K562 (cell line): ENCODE data around the gene PDHX. TPM values are rescaled to one million over a fixed set of nuclear protein-coding genes. Genes with fewer than 3 reads are reported as not detected.

ENCODE experiments used
- ATAC-seq: fragments of 200-7000 bp; cut with Tn5 transposase; 3 replicates; pipeline ENCODE4 v1.9.1; 2020; ENCODE audit warnings: moderate library complexity
- BruUV-seq: library from RNA; stranded (reverse); fragments of 400-500 nt; replicated peaks from 2 replicates; lab custom pipeline; 2021; lab: Mats Ljungman, UMichigan
- CTCF ChIA-PET: fragments of 300-600 bp; formaldehyde crosslinking; extraction: SDS; loops from one replicate; lab custom pipeline; 2021; ENCODE audit warnings: low intra/inter-chr PET ratio; lab: Yijun Ruan, JAX
- POLR2A ChIA-PET: fragments of 300-600, 350-650 bp; sonication (Branson Sonifier 250); formaldehyde crosslinking; extraction: SDS; loops from one replicate; lab custom pipeline; 2021; ENCODE audit warnings: antibody characterized with exemption, inconsistent platforms; lab: Yijun Ruan, JAX
- DNase-seq, 4 experiments: peaks; one replicate each; pipeline versions ENCODE4 v3.0.0 to v3.0.0-alpha.2; 2011 to 2018; ENCODE audit warnings: low spot score in 3 of 4, mixed read lengths in 3 of 4; ENCODE audit errors: extremely low read depth in 1 of 4
- FAIRE-seq: peaks from 2 replicates; lab custom pipeline; 2011; peaks lifted over from hg19 to GRCh38; lab: Jason Lieb, UNC
- H2AFZ ChIP-seq: 2 replicates; pipeline ENCODE4 v1.6.0; 2011; ENCODE audit warnings: low read depth, low read length, control low read depth, inconsistent platforms
- H3K27ac ChIP-seq: fragments of 200-600 bp; 3 replicates; pipeline ENCODE4 v1.8.0; 2011; ENCODE audit warnings: low read depth, mild to moderate bottlenecking, control low read depth, inconsistent platforms, low read length, moderate library complexity, mixed read lengths; ENCODE audit errors: extremely low read depth
- H3K27me3 ChIP-seq, 2 experiments: fragments of 300-600 bp in 1 of 2; 2 replicates in 1 of 2; 3 replicates in 1 of 2; pipeline versions ENCODE4 v1.6.0 to v1.8.0; 2011; ENCODE audit warnings: inconsistent platforms in 2 of 2, low read length in 2 of 2, mild to moderate bottlenecking in 1 of 2, mixed read lengths in 1 of 2, moderate library complexity in 1 of 2; ENCODE audit not compliant: control insufficient read depth in 2 of 2, insufficient read depth in 2 of 2
- H3K36me3 ChIP-seq: fragments of 300-600 bp; 3 replicates; pipeline ENCODE4 v1.8.0; 2011; ENCODE audit warnings: mild to moderate bottlenecking, low read length, inconsistent platforms; ENCODE audit not compliant: control insufficient read depth, insufficient read depth
- H3K4me1 ChIP-seq, 2 experiments: fragments of 200-600 bp in 1 of 2; replicated peaks in 1 of 2; 2 replicates in 1 of 2; 3 replicates in 1 of 2; pipeline versions ENCODE4 v1.5.1 to v1.8.0; 2011; ENCODE audit warnings: inconsistent platforms in 2 of 2, low read length in 2 of 2, mild to moderate bottlenecking in 1 of 2, mixed read lengths in 1 of 2, moderate library complexity in 1 of 2; ENCODE audit not compliant: control insufficient read depth in 2 of 2, insufficient read depth in 2 of 2
- H3K4me2 ChIP-seq: 2 replicates; pipeline ENCODE4 v1.6.1; 2011; ENCODE audit warnings: low read length, control low read depth, inconsistent platforms, mixed read lengths; ENCODE audit not compliant: insufficient read depth
- H3K4me3 ChIP-seq: fragments of 200-600 bp; sonication (generic), shearing (Covaris generic); 2 replicates; pipeline ENCODE4 v1.5.1; 2016; ENCODE audit warnings: control low read depth, inconsistent platforms
- H3K79me2 ChIP-seq: fragments of 200-600 bp; 3 replicates; pipeline ENCODE4 v1.8.0; 2011; ENCODE audit warnings: low read length, inconsistent platforms; ENCODE audit not compliant: control insufficient read depth, insufficient read depth
- H3K9ac ChIP-seq, 2 experiments: 2 replicates each; pipeline versions ENCODE4 v1.6.0 to v1.6.1; 2011; ENCODE audit warnings: low read depth in 2 of 2, low read length in 2 of 2, control low read depth in 1 of 2, inconsistent platforms in 1 of 2, mild to moderate bottlenecking in 1 of 2, mixed read lengths in 1 of 2; ENCODE audit not compliant: insufficient read depth in 1 of 2
- H3K9me1 ChIP-seq: one replicate; pipeline ENCODE4 v1.6.0; 2011; ENCODE audit warnings: inconsistent platforms, mild to moderate bottlenecking, low read length, moderate library complexity; ENCODE audit not compliant: control insufficient read depth, insufficient read depth
- H3K9me3 ChIP-seq: replicated peaks from 2 replicates; pipeline ENCODE4 v1.5.1; 2011; ENCODE audit warnings: low read depth, low read length, inconsistent platforms; ENCODE audit not compliant: control insufficient read depth, insufficient read depth
- H4K20me1 ChIP-seq: replicated peaks from 2 replicates; pipeline ENCODE4 v1.6.1; 2011; ENCODE audit warnings: low read length, inconsistent platforms, mixed read lengths; ENCODE audit not compliant: control insufficient read depth, insufficient read depth
- C11orf30 ChIP-seq: fragments of 450-650 bp; IDR thresholded peaks from 2 replicates; pipeline ENCODE4 v1.6.1; 2016; ENCODE audit warnings: low read depth, mild to moderate bottlenecking
- FOXP1 ChIP-seq: sonication (generic); formaldehyde crosslinking; IDR thresholded peaks from 2 replicates; pipeline ENCODE4 v1.8.0; 2022; ENCODE audit warnings: mild to moderate bottlenecking, missing genetic modification reagents
- KHSRP ChIP-seq: fragments of 450-650 bp; IDR thresholded peaks from 2 replicates; pipeline ENCODE4 v1.6.1; 2017
- MYBL2 ChIP-seq, 2 experiments: fragments of 450-650 bp in 1 of 2; sonication (generic) in 1 of 2; formaldehyde crosslinking in 1 of 2; IDR thresholded peaks; 2 replicates each; pipeline versions ENCODE4 v1.6.1 to v1.8.1; 2017 to 2022; ENCODE audit warnings: borderline replicate concordance in 1 of 2, inconsistent platforms in 1 of 2, low read depth in 1 of 2, mild to moderate bottlenecking in 1 of 2, missing genetic modification reagents in 1 of 2, moderate library complexity in 1 of 2
- SETDB1 ChIP-seq: IDR thresholded peaks from one replicate; pipeline ENCODE4 v1.6.1; 2012; ENCODE audit warnings: low read length, control low read depth, inconsistent platforms
- SMARCB1 ChIP-seq: IDR thresholded peaks from 2 replicates; pipeline ENCODE4 v1.6.1; 2011; ENCODE audit warnings: improper control_type of control experiment, low read depth; ENCODE audit not compliant: insufficient read length
- TCF7 ChIP-seq: sonication (generic); IDR thresholded peaks from 2 replicates; pipeline ENCODE4 v1.6.1; 2016; ENCODE audit warnings: antibody characterized with exemption, borderline replicate concordance
- TEAD1 ChIP-seq, 2 experiments: fragments of 450-650 bp in 1 of 2; sonication (generic) in 1 of 2; formaldehyde crosslinking; IDR thresholded peaks; 2 replicates each; pipeline versions ENCODE4 v1.4.0 to v1.8.0; 2020 to 2022; ENCODE audit warnings: mild to moderate bottlenecking in 2 of 2, missing genetic modification reagents in 1 of 2
- TGIF2 ChIP-seq: sonication (generic); formaldehyde crosslinking; IDR thresholded peaks from 2 replicates; pipeline ENCODE4 v1.8.1; 2022; ENCODE audit warnings: mild to moderate bottlenecking, missing genetic modification reagents, moderate library complexity
- TOE1 ChIP-seq, 2 experiments: fragments of 450-650 bp in 1 of 2; sonication (generic) in 1 of 2; formaldehyde crosslinking in 1 of 2; IDR thresholded peaks; 2 replicates each; pipeline versions ENCODE4 v1.7.1 to v1.8.0; 2016 to 2022; ENCODE audit warnings: borderline replicate concordance in 2 of 2, mild to moderate bottlenecking in 2 of 2, antibody characterized with exemption in 1 of 2, inconsistent platforms in 1 of 2, low read depth in 1 of 2, missing genetic modification reagents in 1 of 2, moderate library complexity in 1 of 2
- YBX1 ChIP-seq: fragments of 450-650 bp; IDR thresholded peaks from 2 replicates; pipeline ENCODE4 v1.7.1; 2016; ENCODE audit warnings: mild to moderate bottlenecking
- ZC3H11A ChIP-seq: IDR thresholded peaks from 2 replicates; pipeline ENCODE4 v1.6.1; 2012; ENCODE audit warnings: low read depth, low read length, improper control_type of control experiment
- ZNF184 ChIP-seq: sonication (generic); formaldehyde crosslinking; IDR thresholded peaks from 2 replicates; pipeline ENCODE4 v1.5.0; 2020; ENCODE audit warnings: missing genetic modification reagents
- ZNF589 ChIP-seq: fragments of 200-800 bp; sonication (Bioruptor generic); IDR thresholded peaks from 2 replicates; pipeline ENCODE4 v1.6.1; 2016; ENCODE audit warnings: low read depth, missing genetic modification characterization, missing compliant biosample characterization
- WGBS: fragments of 100-300 bp; shearing (Covaris generic); methylation state at CpG from one replicate; pipeline ENCODE4 v1.1.6; 2016; ENCODE audit warnings: low coverage, mixed read lengths; ENCODE audit not compliant: insufficient coverage; ENCODE audit errors: missing lambda C conversion rate; 5-methylcytosine and 5-hydroxymethylcytosine counted together
- in situ Hi-C: fragments of 300-500 bp; cut with MboI; formaldehyde crosslinking; loops from 4 replicates; pipeline ENCODE4 v1.15.0; 2018; ENCODE audit warnings: inconsistent platforms, mixed read lengths
- intact Hi-C: fragments of 100-400 bp; cut with micrococcal nuclease; formaldehyde crosslinking; loops from 2 replicates; pipeline ENCODE4 v1.14.2; 2022
- polyA plus RNA-seq, 8 experiments: library from polyadenylated mRNA; depleted of rRNA in 4 of 8; stranded (reverse) in 5 of 8; unstranded in 3 of 8; fragments of >200 nt; fragmentation: Nextera tagmentation in 2 of 8; fragmentation: Illumina TruSeq in 1 of 8; extraction: Ambion mirVana in 2 of 8; extraction: Trizol in 1 of 8; gene quantifications; 2 replicates each; pipeline versions ENCODE4 v1.2.1 to v1.2.3, GENCODE V29; 2011 to 2014; ENCODE audit warnings: inconsistent platforms in 1 of 8, missing spikeins in 1 of 8
- total RNA-seq, 7 experiments: library from RNA; depleted of rRNA in 6 of 7; stranded (reverse); fragments of >200 nt in 6 of 7; fragmentation: Illumina TruSeq in 2 of 7; extraction: Trizol in 2 of 7; gene quantifications; 2 replicates each; pipeline versions ENCODE4 v1.2.1 to v1.2.3, GENCODE V29; 2011 to 2021; ENCODE audit warnings: low replicate concordance in 1 of 7
- TF ChIP-seq, protein P1 (sequence below): fragments of 250-450 bp; sonication (Bioruptor Pico); IDR thresholded peaks from 2 replicates; pipeline ENCODE4 v1.8.0; 2021; ENCODE audit warnings: moderate library complexity, mild to moderate bottlenecking, inconsistent platforms

The PDHX gene
- total and polyA plus RNA-seq, 9 of the 15 experiments (the other 6 are each of a cell fraction or from before 2014, with no cell fraction given), result 20.8 to 43.5 (median 31.2) TPM

DNA sequence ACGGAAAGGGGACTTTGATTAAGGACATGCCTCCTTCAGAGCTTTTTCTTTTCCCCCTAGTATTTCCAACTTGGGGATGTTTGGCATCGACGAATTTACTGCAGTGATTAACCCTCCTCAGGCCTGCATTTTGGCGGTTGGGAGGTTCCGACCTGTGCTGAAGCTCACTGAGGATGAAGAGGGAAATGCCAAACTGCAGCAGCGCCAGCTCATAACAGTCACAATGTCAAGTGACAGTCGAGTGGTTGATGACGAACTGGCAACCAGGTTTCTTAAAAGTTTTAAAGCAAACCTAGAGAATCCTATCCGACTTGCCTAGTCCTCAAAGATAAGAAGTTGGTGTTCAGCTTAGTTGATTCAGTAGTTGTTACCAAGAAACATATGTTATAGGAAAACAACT is 78.4 kb downstream of the PDHX start:
- no peaks in the 10 kb centered on the region for H3K4me1 ChIP-seq
- WGBS, result 94% methylated on average over 9 of the region's 9 CpGs
- DNase-seq (no peak), ATAC-seq (no peak), FAIRE-seq (no peak)
- no peak overlapping the region for H3K9ac ChIP-seq
- intact Hi-C loops (loop anchor here (5.0 kb wide), 4 partner anchors 68 to 397 kb away; no protein-coding TSS in a partner anchor), in situ Hi-C loops (loop anchor here (5.0 kb wide), 1 partner anchor 242 kb away; no protein-coding TSS in a partner anchor)
- TF ChIP-seq YBX1, result no peak
- H3K27ac ChIP-seq, result no peak overlapping the region
- no peak overlapping the region for H3K4me2 ChIP-seq
- peaks cover 5% of the 10 kb centered on the region; the same call in 1 of the 3 replicates for H3K36me3 ChIP-seq
- no peak overlapping the region for H3K4me3 ChIP-seq
- no peaks in the 10 kb centered on the region for H3K27me3 ChIP-seq
- H3K9me3 ChIP-seq, result no peaks in the 10 kb centered on the region
- no peaks in the 10 kb centered on the region for H3K9me1 ChIP-seq
- H2AFZ ChIP-seq, result no peak overlapping the region
- POLR2A ChIA-PET, result interaction anchor here (0.6 to 1.2 kb wide), 2 partner anchors 16 to 28 kb away, joined by 4 read pairs; no protein-coding TSS in a partner anchor
- no peaks in the 10 kb centered on the region for H4K20me1 ChIP-seq
- no peaks in the 10 kb centered on the region for H3K79me2 ChIP-seq
- BruUV-seq, result no TSS peak
- CTCF ChIA-PET, result no interaction called here

DNA sequence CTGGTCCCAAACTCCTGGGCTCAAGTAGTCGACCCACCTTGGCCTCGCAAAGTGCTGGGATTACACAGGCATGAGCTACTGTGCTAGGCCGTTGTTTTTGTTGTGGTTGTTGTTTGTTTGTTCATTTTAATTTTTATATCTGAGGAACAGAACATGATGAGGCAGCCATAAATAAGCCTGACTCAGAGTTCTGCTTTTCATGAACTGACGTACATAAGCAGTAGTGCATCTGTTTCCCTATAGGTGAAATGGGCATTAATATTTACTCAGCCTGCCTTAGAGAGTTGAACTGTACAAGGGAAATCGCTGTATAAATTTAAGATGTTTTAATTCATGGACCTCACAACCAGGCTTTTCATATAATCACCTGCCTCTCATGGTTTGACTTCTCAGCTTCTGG is 80.5 kb downstream of the PDHX start:
- Histone ChIP-seq H4K20me1 (no peaks in the 10 kb centered on the region), H3K9me3 (no peaks in the 10 kb centered on the region), H2AFZ (no peak overlapping the region), H3K27me3 (no peaks in the 10 kb centered on the region), H3K36me3 (peaks cover 5% of the 10 kb centered on the region; the same call in 1 of the 3 replicates), H3K79me2 (no peaks in the 10 kb centered on the region), H3K27ac (no peak overlapping the region), H3K9ac (no peak overlapping the region), H3K9me1 (no peaks in the 10 kb centered on the region), H3K4me2 (no peak overlapping the region), H3K4me3 (no peak overlapping the region), H3K4me1 (no peaks in the 10 kb centered on the region)
- FAIRE-seq (no peak), DNase-seq (no peak), ATAC-seq (no peak)
- 83% methylated on average over 5 of the region's 5 CpGs for WGBS
- BruUV-seq, result no TSS peak
- in situ Hi-C loops (loop anchor here (5.0 kb wide), 1 partner anchor 240 kb away; no protein-coding TSS in a partner anchor), intact Hi-C loops (loop anchor here (1.0 to 5.0 kb wide), 5 partner anchors 70 to 395 kb away; no protein-coding TSS in a partner anchor)
- POLR2A ChIA-PET, result interaction anchor here (0.6 kb wide), 3 partner anchors 11 to 240 kb away, joined by 3 read pairs; no protein-coding TSS in a partner anchor
- CTCF ChIA-PET, result no interaction called here
- TF ChIP-seq SETDB1, result no peak
- TF ChIP-seq, protein P1, sequence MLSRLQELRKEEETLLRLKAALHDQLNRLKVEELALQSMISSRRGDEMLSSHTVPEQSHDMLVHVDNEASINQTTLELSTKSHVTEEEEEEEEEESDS (CRISPR knock-in tag), result no peak
- TF ChIP-seq ZNF184 (CRISPR knock-in tag), result no peak
- TF ChIP-seq TEAD1 (CRISPR knock-in tag; IDR thresholded peaks at IDR 0.05), result no peak
- no peak for TF ChIP-seq ZC3H11A
- no peak for TF ChIP-seq FOXP1
- no peak for TF ChIP-seq TCF7
- no peak for TF ChIP-seq TOE1 (IDR thresholded peaks at IDR 0.05; ENCODE audit: borderline replicate concordance)
- no peak for TF ChIP-seq TOE1 (CRISPR knock-in tag; IDR thresholded peaks at IDR 0.05; ENCODE audit: borderline replicate concordance, low read depth)
- no peak for TF ChIP-seq C11orf30
- TF ChIP-seq SMARCB1, result no peak
- TF ChIP-seq ZNF589, result no peak
- TF ChIP-seq TGIF2 (CRISPR knock-in tag), result no peak
- no peak for TF ChIP-seq MYBL2 (IDR thresholded peaks at IDR 0.05; ENCODE audit: low read depth)
- no peak for TF ChIP-seq MYBL2 (CRISPR knock-in tag; IDR thresholded peaks at IDR 0.05; ENCODE audit: borderline replicate concordance)
- TF ChIP-seq KHSRP, result no peak
